Bronchial epithelial cell (primary cell): ENCODE measurements around the gene SYT3. TPM values are rescaled to one million over a fixed set of nuclear protein-coding genes. Genes with fewer than 3 reads are reported as not detected.

Experiments used
- DNase-seq: peaks from one replicate; pipeline ENCODE4 v3.0.0-alpha.2; 2010; ENCODE audit warnings: low read depth
- FAIRE-seq: peaks from 2 replicates; lab custom pipeline; 2011; peaks lifted over from hg19 to GRCh38; lab: Jason Lieb, UNC
- H3K27me3 ChIP-seq: 2 replicates; pipeline ENCODE4 v1.5.1; 2011; ENCODE audit warnings: low read length; ENCODE audit not compliant: control insufficient read depth, insufficient read depth
- H3K36me3 ChIP-seq: 2 replicates; pipeline ENCODE4 v1.5.1; 2011; ENCODE audit warnings: low read length; ENCODE audit not compliant: control insufficient read depth, insufficient read depth
- H3K4me3 ChIP-seq: 2 replicates; pipeline ENCODE4 v1.5.1; 2011; ENCODE audit warnings: mild to moderate bottlenecking, low read depth, low read length, control low read depth
- total RNA-seq: library from RNA; depleted of rRNA; stranded (reverse); fragments of >200 nt; gene quantifications from 2 replicates; pipeline ENCODE4 v1.2.1, GENCODE V29; 2014
- TF ChIP-seq, protein P1 (sequence below): IDR thresholded peaks from 2 replicates; pipeline ENCODE4 v1.5.1; 2011; ENCODE audit warnings: mild to moderate bottlenecking, moderate library complexity, low read length, control low read depth, inconsistent platforms; ENCODE audit not compliant: insufficient read depth, severe bottlenecking

Gene SYT3
- total RNA-seq, 1 donor from 2014 or later = not detected

DNA sequence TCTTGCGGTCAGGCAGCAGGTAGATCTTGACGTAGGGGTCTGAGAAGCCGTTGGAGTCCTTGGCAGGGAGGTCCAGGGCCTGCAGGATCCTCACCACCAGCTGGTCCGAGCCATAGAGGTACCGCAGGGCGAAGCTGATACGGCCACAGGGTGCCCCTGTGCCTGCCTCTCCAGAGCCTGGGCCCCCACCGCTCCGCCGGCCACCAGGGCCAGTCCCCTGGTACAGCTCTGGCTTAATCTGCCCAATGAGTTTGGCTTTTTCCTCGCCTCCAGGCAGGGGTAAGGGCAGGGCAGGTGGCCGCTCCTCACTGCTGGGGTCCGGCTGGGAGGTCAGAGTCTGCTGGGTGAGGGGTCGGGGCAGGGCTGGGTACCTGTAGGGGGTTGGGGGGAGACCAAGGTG is 9.9 kb downstream of the SYT3 start:
- DNase-seq (no peak), FAIRE-seq (no peak)
- no peaks in the 10 kb centered on the region for H3K36me3 ChIP-seq
- TF ChIP-seq, protein P1, sequence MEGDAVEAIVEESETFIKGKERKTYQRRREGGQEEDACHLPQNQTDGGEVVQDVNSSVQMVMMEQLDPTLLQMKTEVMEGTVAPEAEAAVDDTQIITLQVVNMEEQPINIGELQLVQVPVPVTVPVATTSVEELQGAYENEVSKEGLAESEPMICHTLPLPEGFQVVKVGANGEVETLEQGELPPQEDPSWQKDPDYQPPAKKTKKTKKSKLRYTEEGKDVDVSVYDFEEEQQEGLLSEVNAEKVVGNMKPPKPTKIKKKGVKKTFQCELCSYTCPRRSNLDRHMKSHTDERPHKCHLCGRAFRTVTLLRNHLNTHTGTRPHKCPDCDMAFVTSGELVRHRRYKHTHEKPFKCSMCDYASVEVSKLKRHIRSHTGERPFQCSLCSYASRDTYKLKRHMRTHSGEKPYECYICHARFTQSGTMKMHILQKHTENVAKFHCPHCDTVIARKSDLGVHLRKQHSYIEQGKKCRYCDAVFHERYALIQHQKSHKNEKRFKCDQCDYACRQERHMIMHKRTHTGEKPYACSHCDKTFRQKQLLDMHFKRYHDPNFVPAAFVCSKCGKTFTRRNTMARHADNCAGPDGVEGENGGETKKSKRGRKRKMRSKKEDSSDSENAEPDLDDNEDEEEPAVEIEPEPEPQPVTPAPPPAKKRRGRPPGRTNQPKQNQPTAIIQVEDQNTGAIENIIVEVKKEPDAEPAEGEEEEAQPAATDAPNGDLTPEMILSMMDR = no peak
- no peak overlapping the region for H3K4me3 ChIP-seq
- no peaks in the 10 kb centered on the region for H3K27me3 ChIP-seq

GRCh38 chr19:50629194-50629593 is 10.5 kb downstream of the SYT3 start:
- no peaks in the 10 kb centered on the region for H3K36me3 ChIP-seq
- TF ChIP-seq, protein P1 = no peak
- DNase-seq (no peak), FAIRE-seq (no peak)
- H3K4me3 ChIP-seq = no peak overlapping the region
- no peaks in the 10 kb centered on the region for H3K27me3 ChIP-seq

DNA sequence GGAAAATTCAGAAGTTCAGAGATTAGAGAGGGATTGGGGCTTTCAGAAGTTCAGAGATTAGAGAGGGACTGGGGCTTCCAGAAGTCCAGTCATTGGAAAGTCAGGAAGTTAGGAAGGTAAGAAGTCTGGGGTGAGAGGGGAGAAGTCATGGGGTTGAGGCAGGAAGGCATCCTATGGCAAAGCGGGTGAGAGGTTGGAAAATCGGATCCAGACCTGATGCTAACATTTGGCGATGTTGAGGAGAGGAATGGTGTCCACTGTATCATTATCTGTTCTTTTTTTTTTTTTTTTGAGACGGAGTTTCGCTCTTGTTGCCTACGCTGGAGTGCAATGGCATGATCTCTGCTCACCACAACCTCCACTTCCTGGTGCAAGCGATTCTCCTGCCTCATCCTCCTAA is 11.1 kb downstream of the SYT3 start:
- Histone ChIP-seq H3K27me3 (no peaks in the 10 kb centered on the region), H3K36me3 (no peaks in the 10 kb centered on the region), H3K4me3 (no peak overlapping the region)
- DNase-seq (no peak), FAIRE-seq (no peak)
- TF ChIP-seq, protein P1 = no peak

GRCh38 chr19:50628146-50628545 is 11.5 kb downstream of the SYT3 start:
- Histone ChIP-seq H3K36me3 (no peaks in the 10 kb centered on the region), H3K27me3 (no peaks in the 10 kb centered on the region), H3K4me3 (no peak overlapping the region)
- DNase-seq (no peak), FAIRE-seq (no peak)
- TF ChIP-seq, protein P1 = no peak

DNA sequence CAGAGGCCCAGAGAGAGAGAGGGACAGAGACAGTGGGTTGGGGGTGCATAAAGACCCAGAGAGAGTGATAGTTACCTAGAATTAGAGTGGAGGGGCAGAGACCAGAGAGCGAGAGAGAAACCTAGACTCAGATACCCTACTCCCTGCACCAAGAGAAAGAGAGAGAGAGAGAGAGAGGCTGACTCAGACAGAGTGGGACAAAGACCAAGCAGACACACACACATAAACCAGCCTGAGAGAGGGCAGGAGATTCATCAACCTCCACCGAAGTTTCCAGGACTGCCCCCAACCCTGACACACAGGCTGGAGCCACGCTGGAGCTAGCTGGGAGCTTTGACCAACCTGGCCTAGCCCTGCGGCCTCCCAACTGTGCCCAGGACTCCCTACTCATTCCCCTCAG is 12.9 kb downstream of the SYT3 start:
- H3K27me3 ChIP-seq = no peaks in the 10 kb centered on the region
- DNase-seq (no peak), FAIRE-seq (no peak)
- H3K36me3 ChIP-seq = no peaks in the 10 kb centered on the region
- H3K4me3 ChIP-seq = no peak overlapping the region
- TF ChIP-seq, protein P1 = no peak

DNA sequence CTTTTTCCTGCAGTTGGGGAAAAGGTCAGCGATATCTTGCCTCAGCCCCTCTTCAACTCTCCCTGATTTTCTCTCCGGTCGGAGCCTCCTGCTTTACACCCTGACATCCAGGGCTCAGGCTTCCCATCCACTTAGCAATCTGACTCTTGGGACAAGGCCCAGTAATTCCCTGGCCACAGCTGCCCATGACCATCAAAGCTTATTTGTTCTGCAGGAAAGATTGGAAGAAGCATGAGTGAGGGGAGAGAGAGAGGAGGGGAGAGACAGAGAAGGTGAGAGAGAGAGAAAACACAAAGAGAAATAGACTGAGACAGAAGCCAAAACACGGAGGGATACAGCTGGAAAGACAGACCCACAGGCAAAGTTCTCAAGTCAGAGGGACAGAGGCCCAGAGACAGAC is 13.7 kb downstream of the SYT3 start:
- Histone ChIP-seq H3K36me3 (no peaks in the 10 kb centered on the region), H3K4me3 (no peak overlapping the region), H3K27me3 (no peaks in the 10 kb centered on the region)
- no peak for FAIRE-seq
- DNase-seq = no peak
- TF ChIP-seq, protein P1 = no peak
